ENCODE measurements around the gene SPIN1. TPM values are rescaled to one million over a fixed set of nuclear protein-coding genes. Genes with fewer than 3 reads are reported as not detected.

SPIN1 gene
- total RNA-seq, 1 experiment from 2014 or later = 80.9 TPM

DNA sequence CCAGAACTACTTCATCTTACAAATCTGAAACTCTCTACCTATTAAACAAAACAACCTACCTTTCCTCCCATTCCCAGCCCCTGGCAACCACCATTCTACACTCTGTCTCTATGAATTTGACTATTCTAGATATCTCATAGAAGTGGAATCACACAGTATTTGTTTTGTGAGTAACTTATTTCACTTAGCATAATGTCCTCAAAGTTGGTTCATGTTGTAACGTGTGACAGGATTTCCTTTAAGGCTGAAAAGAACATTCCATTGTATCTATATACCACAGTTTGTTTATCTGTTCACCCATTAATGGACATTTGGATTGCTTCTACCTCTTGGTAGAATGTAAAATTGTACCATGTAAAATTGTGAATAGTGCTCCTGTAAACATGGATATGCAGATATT lies 76.6 kb downstream of the SPIN1 start:
- Mint-ChIP-seq H3K27ac (ENCODE audit: low read depth, unreplicated experiment) (no peak overlapping the region), H3K27me3 (ENCODE audit: insufficient read depth, unreplicated experiment) (no peaks in the 10 kb centered on the region), H3K9me3 (ENCODE audit: unreplicated experiment) (no peaks in the 10 kb centered on the region), H3K4me3 (ENCODE audit: unreplicated experiment) (no peak overlapping the region), H3K4me1 (ENCODE audit: insufficient read depth, unreplicated experiment) (peaks cover 31% of the 10 kb centered on the region), H3K36me3 (ENCODE audit: insufficient read depth, unreplicated experiment) (peaks cover 14% of the 10 kb centered on the region)
- TF ChIP-seq CTCF (IDR thresholded peaks at IDR 0.05; ENCODE audit: unreplicated experiment) = no peak
- intact Hi-C loops (cut with micrococcal nuclease) = no loop called here
- CTCF ChIA-PET = interaction anchor here (1.1 kb wide), 1 partner anchor 10 kb away, joined by 4 read pairs; no protein-coding TSS in a partner anchor
- peak; percentile 11 for DNase-seq (ENCODE audit: unreplicated experiment)
- POLR2A ChIA-PET = interaction anchor here (0.6 to 1.1 kb wide), 3 partner anchors 10 to 194 kb away, joined by 3 read pairs; no protein-coding TSS in a partner anchor
- no TSS peak for BruUV-seq (replicated peaks)

GRCh38 chr9:88468226-88468625 lies 80.0 kb downstream of the SPIN1 start:
- no peak for TF ChIP-seq CTCF (IDR thresholded peaks at IDR 0.05; ENCODE audit: unreplicated experiment)
- CTCF ChIA-PET = interaction anchor here (0.7 kb wide), 1 partner anchor 53 kb away, joined by 4 read pairs; no protein-coding TSS in a partner anchor
- no peaks in the 10 kb centered on the region for H3K9me3 Mint-ChIP-seq (ENCODE audit: unreplicated experiment)
- no peak overlapping the region for H3K27ac Mint-ChIP-seq (ENCODE audit: low read depth, unreplicated experiment)
- POLR2A ChIA-PET = interaction anchor here (1.7 kb wide), 1 partner anchor 12 kb away, joined by 3 read pairs; no protein-coding TSS in a partner anchor
- peaks cover 12% of the 10 kb centered on the region for H3K4me1 Mint-ChIP-seq (ENCODE audit: insufficient read depth, unreplicated experiment)
- no peaks in the 10 kb centered on the region for H3K27me3 Mint-ChIP-seq (ENCODE audit: insufficient read depth, unreplicated experiment)
- intact Hi-C loops (cut with micrococcal nuclease) = no loop called here
- no TSS peak for BruUV-seq (replicated peaks)
- no peak overlapping the region for H3K4me3 Mint-ChIP-seq (ENCODE audit: unreplicated experiment)
- DNase-seq (ENCODE audit: unreplicated experiment) = no peak
- peaks cover 26% of the 10 kb centered on the region for H3K36me3 Mint-ChIP-seq (ENCODE audit: insufficient read depth, unreplicated experiment)

DNA sequence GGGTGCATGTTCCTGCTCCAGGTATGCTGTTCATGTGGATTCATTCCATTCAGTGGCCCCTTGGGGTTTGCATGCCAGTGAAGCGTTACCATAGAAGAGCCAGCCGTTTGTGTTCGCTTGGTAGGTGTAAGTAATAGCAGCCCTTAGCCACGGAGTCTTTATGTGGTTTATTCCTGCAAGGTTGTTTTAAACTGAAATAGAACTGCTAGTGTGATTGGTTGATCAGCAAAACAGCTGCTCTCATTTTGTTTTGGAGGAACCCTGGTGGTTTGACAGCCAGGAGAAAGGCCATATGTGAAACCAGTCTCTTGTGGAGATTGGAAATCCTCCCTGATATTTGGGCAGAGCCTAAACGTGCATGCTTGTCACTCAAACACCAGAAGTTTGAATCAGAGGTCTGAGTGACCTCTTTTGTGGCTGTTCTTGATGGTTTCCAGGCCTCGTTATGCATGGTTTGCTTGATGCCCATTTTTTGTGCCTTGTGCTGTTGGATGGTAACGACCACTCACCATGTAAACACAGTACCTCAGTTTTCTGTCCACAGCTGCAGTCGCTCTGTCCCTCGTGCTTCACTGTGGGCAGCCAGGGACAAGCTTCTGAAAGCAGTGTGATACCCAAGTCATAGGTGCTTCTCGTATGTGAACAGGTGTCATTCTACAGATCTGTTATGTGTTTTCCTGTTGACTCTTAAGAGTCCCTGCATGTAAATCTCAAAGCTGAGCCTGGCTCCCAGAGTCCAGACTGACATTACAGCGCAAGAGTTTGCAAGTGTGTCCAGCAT lies 88.4 kb downstream of the SPIN1 start:
- no peak overlapping the region for H3K4me3 Mint-ChIP-seq (ENCODE audit: unreplicated experiment)
- no peaks in the 10 kb centered on the region for H3K27me3 Mint-ChIP-seq (ENCODE audit: insufficient read depth, unreplicated experiment)
- no TSS peak for BruUV-seq (replicated peaks)
- no peak for TF ChIP-seq CTCF (IDR thresholded peaks at IDR 0.05; ENCODE audit: unreplicated experiment)
- CTCF ChIA-PET = no interaction called here
- POLR2A ChIA-PET = interaction anchor here (0.7 to 1.1 kb wide), 2 partner anchors 9 to 401 kb away, joined by 3 to 8 read pairs; no protein-coding TSS in a partner anchor
- no peak for DNase-seq (ENCODE audit: unreplicated experiment)
- peaks cover 38% of the 10 kb centered on the region for H3K36me3 Mint-ChIP-seq (ENCODE audit: insufficient read depth, unreplicated experiment)
- no peak overlapping the region for H3K27ac Mint-ChIP-seq (ENCODE audit: low read depth, unreplicated experiment)
- H3K4me1 Mint-ChIP-seq (ENCODE audit: insufficient read depth, unreplicated experiment) = peaks cover 16% of the 10 kb centered on the region
- intact Hi-C loops (cut with micrococcal nuclease) = loop anchor here (10.0 kb wide), 1 partner anchor 58 kb away; the partner anchor contains the start of gene NXNL2
- H3K9me3 Mint-ChIP-seq (ENCODE audit: unreplicated experiment) = no peaks in the 10 kb centered on the region

DNA sequence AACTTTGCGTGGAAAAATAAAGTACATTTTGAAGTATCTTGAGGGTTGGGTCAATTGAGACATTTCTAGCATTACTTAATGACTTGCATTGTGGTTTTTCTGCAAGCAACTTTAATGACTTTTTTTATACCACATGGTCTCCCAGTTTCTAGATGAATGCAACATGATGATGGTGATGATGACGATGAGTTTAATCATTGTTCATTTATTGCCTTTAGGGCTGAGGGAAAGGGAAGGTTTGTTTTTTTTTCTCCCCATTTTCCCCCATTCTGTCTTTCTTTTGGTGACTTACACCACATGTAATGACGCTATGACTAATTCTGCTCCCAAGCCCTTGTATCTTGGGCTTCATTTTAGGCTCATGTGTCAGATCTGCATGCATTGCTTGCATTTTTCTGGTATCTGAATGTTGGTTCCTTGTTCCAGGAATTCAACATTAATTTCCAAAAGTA lies 89.1 kb downstream of the SPIN1 start:
- Mint-ChIP-seq H3K27me3 (ENCODE audit: insufficient read depth, unreplicated experiment) (no peaks in the 10 kb centered on the region), H3K4me1 (ENCODE audit: insufficient read depth, unreplicated experiment) (peaks cover 16% of the 10 kb centered on the region), H3K4me3 (ENCODE audit: unreplicated experiment) (peak overlapping the region; percentile 30), H3K36me3 (ENCODE audit: insufficient read depth, unreplicated experiment) (peaks cover 32% of the 10 kb centered on the region), H3K9me3 (ENCODE audit: unreplicated experiment) (no peaks in the 10 kb centered on the region), H3K27ac (ENCODE audit: low read depth, unreplicated experiment) (peak overlapping the region; percentile 47)
- no peak for TF ChIP-seq CTCF (IDR thresholded peaks at IDR 0.05; ENCODE audit: unreplicated experiment)
- intact Hi-C loops (cut with micrococcal nuclease) = loop anchor here (10.0 kb wide), 1 partner anchor 57 kb away; the partner anchor contains the start of gene NXNL2
- no TSS peak for BruUV-seq (replicated peaks)
- CTCF ChIA-PET = no interaction called here
- DNase-seq (ENCODE audit: unreplicated experiment) = peak; percentile 88
- POLR2A ChIA-PET = no interaction called here
